K562 (cell line): ENCODE results near the gene CASKIN1. TPM values are rescaled to one million over a fixed set of nuclear protein-coding genes. Genes with fewer than 3 reads are reported as not detected.

ENCODE experiments used
- ATAC-seq: fragments of 200-7000 bp; cut with Tn5 transposase; 3 replicates; pipeline ENCODE4 v1.9.1; 2020; ENCODE audit warnings: moderate library complexity
- BruUV-seq: library from RNA; stranded (reverse); fragments of 400-500 nt; replicated peaks from 2 replicates; lab custom pipeline; 2021; lab: Mats Ljungman, UMichigan
- CTCF ChIA-PET: fragments of 300-600 bp; formaldehyde crosslinking; extraction: SDS; loops from one replicate; lab custom pipeline; 2021; ENCODE audit warnings: low intra/inter-chr PET ratio; lab: Yijun Ruan, JAX
- POLR2A ChIA-PET: fragments of 300-600, 350-650 bp; sonication (Branson Sonifier 250); formaldehyde crosslinking; extraction: SDS; loops from one replicate; lab custom pipeline; 2021; ENCODE audit warnings: antibody characterized with exemption, inconsistent platforms; lab: Yijun Ruan, JAX
- DNase-seq, 4 experiments: peaks; one replicate each; pipeline versions ENCODE4 v3.0.0 to v3.0.0-alpha.2; 2011 to 2018; ENCODE audit warnings: low spot score in 3 of 4, mixed read lengths in 3 of 4; ENCODE audit errors: extremely low read depth in 1 of 4
- FAIRE-seq: peaks from 2 replicates; lab custom pipeline; 2011; peaks lifted over from hg19 to GRCh38; lab: Jason Lieb, UNC
- H2AFZ ChIP-seq: 2 replicates; pipeline ENCODE4 v1.6.0; 2011; ENCODE audit warnings: low read depth, low read length, control low read depth, inconsistent platforms
- H3K27ac ChIP-seq: fragments of 200-600 bp; 3 replicates; pipeline ENCODE4 v1.8.0; 2011; ENCODE audit warnings: low read depth, mild to moderate bottlenecking, control low read depth, inconsistent platforms, low read length, moderate library complexity, mixed read lengths; ENCODE audit errors: extremely low read depth
- H3K27me3 ChIP-seq, 2 experiments: fragments of 300-600 bp in 1 of 2; 2 replicates in 1 of 2; 3 replicates in 1 of 2; pipeline versions ENCODE4 v1.6.0 to v1.8.0; 2011; ENCODE audit warnings: inconsistent platforms in 2 of 2, low read length in 2 of 2, mild to moderate bottlenecking in 1 of 2, mixed read lengths in 1 of 2, moderate library complexity in 1 of 2; ENCODE audit not compliant: control insufficient read depth in 2 of 2, insufficient read depth in 2 of 2
- H3K36me3 ChIP-seq: fragments of 300-600 bp; 3 replicates; pipeline ENCODE4 v1.8.0; 2011; ENCODE audit warnings: mild to moderate bottlenecking, low read length, inconsistent platforms; ENCODE audit not compliant: control insufficient read depth, insufficient read depth
- H3K4me1 ChIP-seq, 2 experiments: fragments of 200-600 bp in 1 of 2; replicated peaks in 1 of 2; 2 replicates in 1 of 2; 3 replicates in 1 of 2; pipeline versions ENCODE4 v1.5.1 to v1.8.0; 2011; ENCODE audit warnings: inconsistent platforms in 2 of 2, low read length in 2 of 2, mild to moderate bottlenecking in 1 of 2, mixed read lengths in 1 of 2, moderate library complexity in 1 of 2; ENCODE audit not compliant: control insufficient read depth in 2 of 2, insufficient read depth in 2 of 2
- H3K4me2 ChIP-seq: 2 replicates; pipeline ENCODE4 v1.6.1; 2011; ENCODE audit warnings: low read length, control low read depth, inconsistent platforms, mixed read lengths; ENCODE audit not compliant: insufficient read depth
- H3K4me3 ChIP-seq: fragments of 200-600 bp; sonication (generic), shearing (Covaris generic); 2 replicates; pipeline ENCODE4 v1.5.1; 2016; ENCODE audit warnings: control low read depth, inconsistent platforms
- H3K79me2 ChIP-seq: fragments of 200-600 bp; 3 replicates; pipeline ENCODE4 v1.8.0; 2011; ENCODE audit warnings: low read length, inconsistent platforms; ENCODE audit not compliant: control insufficient read depth, insufficient read depth
- H3K9ac ChIP-seq, 2 experiments: 2 replicates each; pipeline versions ENCODE4 v1.6.0 to v1.6.1; 2011; ENCODE audit warnings: low read depth in 2 of 2, low read length in 2 of 2, control low read depth in 1 of 2, inconsistent platforms in 1 of 2, mild to moderate bottlenecking in 1 of 2, mixed read lengths in 1 of 2; ENCODE audit not compliant: insufficient read depth in 1 of 2
- H3K9me1 ChIP-seq: one replicate; pipeline ENCODE4 v1.6.0; 2011; ENCODE audit warnings: inconsistent platforms, mild to moderate bottlenecking, low read length, moderate library complexity; ENCODE audit not compliant: control insufficient read depth, insufficient read depth
- H3K9me3 ChIP-seq: replicated peaks from 2 replicates; pipeline ENCODE4 v1.5.1; 2011; ENCODE audit warnings: low read depth, low read length, inconsistent platforms; ENCODE audit not compliant: control insufficient read depth, insufficient read depth
- H4K20me1 ChIP-seq: replicated peaks from 2 replicates; pipeline ENCODE4 v1.6.1; 2011; ENCODE audit warnings: low read length, inconsistent platforms, mixed read lengths; ENCODE audit not compliant: control insufficient read depth, insufficient read depth
- BRF1 ChIP-seq: IDR thresholded peaks from 3 replicates; pipeline ENCODE4 v1.6.1; 2011; ENCODE audit warnings: borderline replicate concordance, mild to moderate bottlenecking; ENCODE audit not compliant: insufficient read length; ENCODE audit errors: extremely low read depth
- POLR2A ChIP-seq: fragments of 450-650 bp; conservative IDR thresholded peaks from 2 replicates; pipeline ENCODE4 v1.6.1; 2016
- SUPT5H ChIP-seq: fragments of 450-650 bp; IDR thresholded peaks from 2 replicates; pipeline ENCODE4 v1.6.1; 2016
- THRA ChIP-seq: fragments of 450-650 bp; IDR thresholded peaks from 2 replicates; pipeline ENCODE4 v1.6.1; 2017; ENCODE audit warnings: mild to moderate bottlenecking, moderate library complexity
- ZBTB9 ChIP-seq: fragments of 450-650 bp; formaldehyde crosslinking; IDR thresholded peaks from 2 replicates; pipeline ENCODE4 v1.4.0; 2020; ENCODE audit warnings: mild to moderate bottlenecking, moderate library complexity
- WGBS: fragments of 100-300 bp; shearing (Covaris generic); methylation state at CpG from one replicate; pipeline ENCODE4 v1.1.6; 2016; ENCODE audit warnings: low coverage, mixed read lengths; ENCODE audit not compliant: insufficient coverage; ENCODE audit errors: missing lambda C conversion rate; 5-methylcytosine and 5-hydroxymethylcytosine counted together
- in situ Hi-C: fragments of 300-500 bp; cut with MboI; formaldehyde crosslinking; loops from 4 replicates; pipeline ENCODE4 v1.15.0; 2018; ENCODE audit warnings: inconsistent platforms, mixed read lengths
- intact Hi-C: fragments of 100-400 bp; cut with micrococcal nuclease; formaldehyde crosslinking; loops from 2 replicates; pipeline ENCODE4 v1.14.2; 2022
- polyA plus RNA-seq, 8 experiments: library from polyadenylated mRNA; depleted of rRNA in 4 of 8; stranded (reverse) in 5 of 8; unstranded in 3 of 8; fragments of >200 nt; fragmentation: Nextera tagmentation in 2 of 8; fragmentation: Illumina TruSeq in 1 of 8; extraction: Ambion mirVana in 2 of 8; extraction: Trizol in 1 of 8; gene quantifications; 2 replicates each; pipeline versions ENCODE4 v1.2.1 to v1.2.3, GENCODE V29; 2011 to 2014; ENCODE audit warnings: inconsistent platforms in 1 of 8, missing spikeins in 1 of 8
- total RNA-seq, 7 experiments: library from RNA; depleted of rRNA in 6 of 7; stranded (reverse); fragments of >200 nt in 6 of 7; fragmentation: Illumina TruSeq in 2 of 7; extraction: Trizol in 2 of 7; gene quantifications; 2 replicates each; pipeline versions ENCODE4 v1.2.1 to v1.2.3, GENCODE V29; 2011 to 2021; ENCODE audit warnings: low replicate concordance in 1 of 7

CASKIN1 gene
- total and polyA plus RNA-seq, 9 of the 15 experiments (the other 6 are each of a cell fraction or from before 2014, with no cell fraction given), result 0.15 to 4.5 (median 1.5) TPM; not detected in 2

- POLR2A ChIA-PET, result interaction anchor here (0.6 to 1.1 kb wide), 4 partner anchors 10 to 1139 kb away, joined by 3 to 7 read pairs (median 4); partner anchors contain the start of gene TRAF7
- H3K9me3 ChIP-seq, result no peaks in the 10 kb centered on the region
- H3K9ac ChIP-seq, result no peak overlapping the region; a peak in 1 of 4 replicates
- DNase-seq (no peak), FAIRE-seq (no peak)
- WGBS, result 98% methylated on average over 16 of the region's 20 CpGs
- no peaks in the 10 kb centered on the region for H3K9me1 ChIP-seq
- H3K4me2 ChIP-seq, result no peak overlapping the region
- H3K27ac ChIP-seq, result no peak overlapping the region
- CTCF ChIA-PET, result no interaction called here
- no peaks in the 10 kb centered on the region for H3K27me3 ChIP-seq
- H3K4me3 ChIP-seq, result no peak overlapping the region
- no peak for TF ChIP-seq BRF1
- TF ChIP-seq ZBTB9 (CRISPR knock-in tag), result 0 out of 2 replicates have a peak, but pooled peaks have one; percentile 38
- peak; percentile 56 for TF ChIP-seq SUPT5H
- no peak for TF ChIP-seq THRA
- peak; percentile 38; the same call in 1 of the 2 replicates for TF ChIP-seq POLR2A
- TF ChIP-seq, all 486 proteins: peak for 3
- Histone ChIP-seq H4K20me1 (no peaks in the 10 kb centered on the region; the same call in 1 of the 2 replicates), H2AFZ (no peak overlapping the region), H3K36me3 (peaks cover 49% of the 10 kb centered on the region; the same call in 1 of the 3 replicates), H3K79me2 (no peaks in the 10 kb centered on the region), H3K4me1 (peaks cover 2 to 78% of the 10 kb centered on the region in 2 experiments; a peak in 3 of 5 replicates)
- no peak for ATAC-seq
- intact Hi-C loops (no loop called here), in situ Hi-C loops (no loop called here)
- BruUV-seq, result TSS peak; percentile 85
Measured at GRCh38 chr16:2177561-2177960, 18.8 kb downstream of the CASKIN1 start.
